Measurements from ENCODE around the gene DCAF17.
A peak's percentile ranks its signal among the peaks of the same experiment; 100 is the strongest.
"Not testable (repeated sequence)": the region's sequence is repeated elsewhere in the genome, so short reads cannot be mapped to it uniquely, and the experiment has no call there.

Gene DCAF17

GRCh38 chr2:171490577-171490976 is 56.6 kb downstream of the DCAF17 start:
- Mint-ChIP-seq H3K36me3 (peaks cover 21% of the 10 kb centered on the region), H3K4me1 (no peaks in the 10 kb centered on the region), H3K4me3 (no peak overlapping the region), H3K27me3 (no peaks in the 10 kb centered on the region), H3K27ac (no peak overlapping the region), H3K9me3 (peaks cover 3% of the 10 kb centered on the region)
- DNase-seq (ENCODE audit: low spot score in 2 of 2): no peak
- no peak for ATAC-seq (ENCODE audit: low read depth)

GRCh38 chr2:171491292-171491691 is 57.3 kb downstream of the DCAF17 start:
- H3K4me3 Mint-ChIP-seq: no peak overlapping the region
- ATAC-seq (ENCODE audit: low read depth) (no peak), DNase-seq (ENCODE audit: low spot score in 2 of 2) (no peak)
- H3K9me3 Mint-ChIP-seq: peaks cover 4% of the 10 kb centered on the region
- H3K36me3 Mint-ChIP-seq: peaks cover 22% of the 10 kb centered on the region
- no peaks in the 10 kb centered on the region for H3K27me3 Mint-ChIP-seq
- no peak overlapping the region for H3K27ac Mint-ChIP-seq
- H3K4me1 Mint-ChIP-seq: no peaks in the 10 kb centered on the region

GRCh38 chr2:171492664-171493063 is 58.6 kb downstream of the DCAF17 start:
- Mint-ChIP-seq H3K27me3 (no peaks in the 10 kb centered on the region), H3K9me3 (peaks cover 9% of the 10 kb centered on the region), H3K27ac (no peak overlapping the region), H3K36me3 (peaks cover 18% of the 10 kb centered on the region), H3K4me3 (no peak overlapping the region), H3K4me1 (no peaks in the 10 kb centered on the region)
- DNase-seq (ENCODE audit: low spot score in 2 of 2): no peak
- ATAC-seq (ENCODE audit: low read depth): no peak

GRCh38 chr2:171497664-171498063 is 63.6 kb downstream of the DCAF17 start:
- ATAC-seq (ENCODE audit: low read depth); H3K27me3 Mint-ChIP-seq; H3K36me3 Mint-ChIP-seq; H3K4me3 Mint-ChIP-seq; H3K9me3 Mint-ChIP-seq; H3K4me1 Mint-ChIP-seq; DNase-seq (ENCODE audit: low spot score in 2 of 2); H3K27ac Mint-ChIP-seq: not testable (repeated sequence)

GRCh38 chr2:171505374-171505773 is 71.3 kb downstream of the DCAF17 start:
- Mint-ChIP-seq H3K27me3 (no peaks in the 10 kb centered on the region), H3K4me3 (no peak overlapping the region), H3K36me3 (peaks cover 3% of the 10 kb centered on the region), H3K9me3 (no peaks in the 10 kb centered on the region), H3K4me1 (peaks cover 5% of the 10 kb centered on the region), H3K27ac (no peak overlapping the region)
- ATAC-seq (ENCODE audit: low read depth) (no peak), DNase-seq (ENCODE audit: low spot score in 2 of 2) (no peak)

- Mint-ChIP-seq H3K4me3 (peak overlapping the region; percentile 46), H3K4me1 (peaks cover 8% of the 10 kb centered on the region), H3K9me3 (no peaks in the 10 kb centered on the region), H3K27me3 (no peaks in the 10 kb centered on the region), H3K36me3 (no peaks in the 10 kb centered on the region), H3K27ac (no peak overlapping the region)
- DNase-seq (ENCODE audit: low spot score in 2 of 2): no peak
- ATAC-seq (ENCODE audit: low read depth): no peak
Observed at GRCh38 chr2:171509945-171510731, 76.1 kb downstream of the DCAF17 start.

- Mint-ChIP-seq H3K27ac (no peak overlapping the region), H3K36me3 (no peaks in the 10 kb centered on the region), H3K9me3 (no peaks in the 10 kb centered on the region), H3K4me1 (peaks cover 8% of the 10 kb centered on the region), H3K27me3 (no peaks in the 10 kb centered on the region), H3K4me3 (no peak overlapping the region)
- ATAC-seq (ENCODE audit: low read depth) (no peak), DNase-seq (ENCODE audit: low spot score in 2 of 2) (no peak)
Observed at GRCh38 chr2:171512014-171512413, 78.0 kb downstream of the DCAF17 start.

- Mint-ChIP-seq H3K27me3 (peaks cover 2% of the 10 kb centered on the region), H3K9me3 (no peaks in the 10 kb centered on the region), H3K36me3 (peaks cover 2% of the 10 kb centered on the region), H3K4me3 (no peak overlapping the region), H3K4me1 (peaks cover 8% of the 10 kb centered on the region), H3K27ac (no peak overlapping the region)
- ATAC-seq (ENCODE audit: low read depth) (no peak), DNase-seq (ENCODE audit: low spot score in 2 of 2) (no peak)
Observed at GRCh38 chr2:171512683-171513195, 78.7 kb downstream of the DCAF17 start.

GRCh38 chr2:171513719-171514160 is 79.7 kb downstream of the DCAF17 start:
- H3K4me1 Mint-ChIP-seq: peaks cover 8% of the 10 kb centered on the region
- peaks cover 2% of the 10 kb centered on the region for H3K27me3 Mint-ChIP-seq
- no peaks in the 10 kb centered on the region for H3K9me3 Mint-ChIP-seq
- H3K36me3 Mint-ChIP-seq: peaks cover 3% of the 10 kb centered on the region
- no peak overlapping the region for H3K4me3 Mint-ChIP-seq
- ATAC-seq (ENCODE audit: low read depth): peak; percentile 60
- no peak for DNase-seq (ENCODE audit: low spot score in 2 of 2)
- peak overlapping the region; percentile 58 for H3K27ac Mint-ChIP-seq

GRCh38 chr2:171514908-171515582 is 81.0 kb downstream of the DCAF17 start:
- no peak for ATAC-seq (ENCODE audit: low read depth)
- H3K9me3 Mint-ChIP-seq: no peaks in the 10 kb centered on the region
- no peak for DNase-seq (ENCODE audit: low spot score in 2 of 2)
- H3K27ac Mint-ChIP-seq: no peak overlapping the region
- peaks cover 5% of the 10 kb centered on the region for H3K4me1 Mint-ChIP-seq
- H3K4me3 Mint-ChIP-seq: no peak overlapping the region
- peaks cover 3% of the 10 kb centered on the region for H3K36me3 Mint-ChIP-seq
- H3K27me3 Mint-ChIP-seq: peaks cover 11% of the 10 kb centered on the region

GRCh38 chr2:171515672-171516298 is 81.8 kb downstream of the DCAF17 start:
- H3K9me3 Mint-ChIP-seq: no peaks in the 10 kb centered on the region
- peaks cover 4% of the 10 kb centered on the region for H3K4me1 Mint-ChIP-seq
- H3K4me3 Mint-ChIP-seq: no peak overlapping the region
- H3K36me3 Mint-ChIP-seq: peaks cover 3% of the 10 kb centered on the region
- peaks cover 12% of the 10 kb centered on the region for H3K27me3 Mint-ChIP-seq
- DNase-seq (ENCODE audit: low spot score in 2 of 2) (no peak), ATAC-seq (ENCODE audit: low read depth) (no peak)
- H3K27ac Mint-ChIP-seq: no peak overlapping the region

GRCh38 chr2:171516793-171517192 is 82.8 kb downstream of the DCAF17 start:
- H3K27me3 Mint-ChIP-seq: peaks cover 13% of the 10 kb centered on the region
- no peak for DNase-seq (ENCODE audit: low spot score in 2 of 2)
- no peak overlapping the region for H3K4me3 Mint-ChIP-seq
- peaks cover 3% of the 10 kb centered on the region for H3K36me3 Mint-ChIP-seq
- H3K4me1 Mint-ChIP-seq: peaks cover 4% of the 10 kb centered on the region
- ATAC-seq (ENCODE audit: low read depth): no peak
- no peaks in the 10 kb centered on the region for H3K9me3 Mint-ChIP-seq
- H3K27ac Mint-ChIP-seq: no peak overlapping the region

GRCh38 chr2:171520471-171520870 is 86.4 kb downstream of the DCAF17 start:
- Mint-ChIP-seq H3K9me3 (no peaks in the 10 kb centered on the region), H3K27ac (no peak overlapping the region), H3K4me1 (peaks cover 7% of the 10 kb centered on the region), H3K4me3 (no peak overlapping the region), H3K27me3 (peaks cover 26% of the 10 kb centered on the region), H3K36me3 (peaks cover 3% of the 10 kb centered on the region)
- DNase-seq (ENCODE audit: low spot score in 2 of 2): no peak
- no peak for ATAC-seq (ENCODE audit: low read depth)

- H3K27ac Mint-ChIP-seq: no peak overlapping the region
- peak overlapping the region; percentile 80 for H3K4me3 Mint-ChIP-seq
- no peaks in the 10 kb centered on the region for H3K9me3 Mint-ChIP-seq
- H3K27me3 Mint-ChIP-seq: peaks cover 28% of the 10 kb centered on the region
- peaks cover 7% of the 10 kb centered on the region for H3K4me1 Mint-ChIP-seq
- ATAC-seq (ENCODE audit: low read depth) (no peak), DNase-seq (ENCODE audit: low spot score in 2 of 2) (no peak)
- peaks cover 3% of the 10 kb centered on the region for H3K36me3 Mint-ChIP-seq
Observed at GRCh38 chr2:171521361-171522051, 87.5 kb downstream of the DCAF17 start.
